ENCODE data around the gene CHST11.
"Not testable (repeated sequence)": the region's sequence is repeated elsewhere in the genome, so short reads cannot be mapped to it uniquely, and the experiment has no call there.

CHST11 gene

DNA sequence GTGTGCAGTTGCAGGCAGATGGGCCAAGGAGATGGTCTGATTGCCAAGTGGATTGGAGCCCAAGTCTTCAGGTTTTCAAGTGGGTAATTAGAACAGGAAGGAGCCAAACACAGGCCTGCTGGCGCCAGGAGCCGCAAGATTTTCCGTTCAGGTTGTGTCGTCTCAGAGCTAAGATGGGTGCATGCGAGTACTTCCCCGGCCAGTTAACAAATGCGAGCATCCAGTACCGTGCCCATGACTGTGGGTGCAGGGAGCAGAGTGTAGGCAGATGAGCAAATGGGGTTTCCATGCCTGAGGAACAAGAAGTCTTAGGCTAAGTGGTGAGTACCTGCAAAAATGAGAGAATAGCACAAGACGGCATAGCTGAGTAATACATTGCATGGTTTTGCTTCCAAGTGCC, 90.5 kb downstream of the CHST11 start:
- H3K36me3 ChIP-seq (ENCODE audit: control insufficient read depth, insufficient read depth, low read length): no peaks in the 10 kb centered on the region

DNA sequence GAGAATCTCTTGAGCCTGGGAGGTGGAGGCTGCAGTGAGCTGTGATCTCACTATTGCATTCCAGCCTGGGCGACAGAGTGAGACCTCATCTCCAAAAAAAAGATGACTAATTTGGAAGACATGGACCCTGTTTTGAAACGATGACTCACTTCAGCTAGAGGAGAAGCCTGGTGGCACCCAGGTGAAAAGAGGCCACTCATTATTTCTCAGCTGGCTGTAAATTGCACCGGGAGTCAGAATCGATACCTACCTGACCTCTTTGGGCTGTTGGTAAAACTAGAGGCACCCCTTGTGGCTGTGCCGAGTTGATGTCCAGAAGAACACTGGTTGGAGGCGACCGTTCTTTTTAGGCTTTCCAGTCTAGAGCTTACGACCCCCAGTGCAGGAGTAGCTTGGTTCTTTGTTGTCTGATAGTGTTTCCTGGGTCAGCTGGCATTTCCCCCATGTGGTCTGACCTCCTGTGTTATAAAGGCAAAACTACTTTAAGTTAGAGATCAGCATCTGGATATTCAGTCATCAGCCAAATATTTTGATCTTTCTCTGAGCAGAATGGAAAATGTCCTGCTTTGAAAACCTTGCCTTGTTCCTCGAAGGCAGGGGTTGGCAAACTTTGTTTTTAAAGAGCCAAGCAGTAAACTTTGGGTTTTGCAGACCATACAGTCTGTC, 93.2 kb downstream of the CHST11 start:
- Histone ChIP-seq H3K4me1 (ENCODE audit: control insufficient read depth, insufficient read depth, low read length) (peaks cover 5% of the 10 kb centered on the region; the same call in 1 of the 2 replicates), H3K9me3 (ENCODE audit: control insufficient read depth, insufficient read depth, low read depth, low read length) (peaks cover 12% of the 10 kb centered on the region; the same call in 1 of the 2 replicates), H3K27me3 (ENCODE audit: control insufficient read depth, insufficient read depth, low read length) (no peaks in the 10 kb centered on the region), H3K9ac (ENCODE audit: low read length) (no peak overlapping the region), H3K4me3 (ENCODE audit: low read depth, low read length) (no peak overlapping the region), H3K36me3 (ENCODE audit: control insufficient read depth, insufficient read depth, low read length) (no peaks in the 10 kb centered on the region), H3K27ac (ENCODE audit: low read depth, low read length) (no peak overlapping the region)

More for the DNA sequence above, 90.5 kb downstream of the CHST11 start:
- H3K27ac ChIP-seq (ENCODE audit: low read depth, low read length): no peak overlapping the region
- no peak overlapping the region for H3K9ac ChIP-seq (ENCODE audit: low read length)
- H3K4me3 ChIP-seq (ENCODE audit: low read depth, low read length): no peak overlapping the region
- no peaks in the 10 kb centered on the region for H3K27me3 ChIP-seq (ENCODE audit: control insufficient read depth, insufficient read depth, low read length)
- peaks cover 4% of the 10 kb centered on the region; the same call in 1 of the 2 replicates for H3K9me3 ChIP-seq (ENCODE audit: control insufficient read depth, insufficient read depth, low read depth, low read length)
- H3K4me1 ChIP-seq (ENCODE audit: control insufficient read depth, insufficient read depth, low read length): peaks cover 8% of the 10 kb centered on the region; the same call in 1 of the 2 replicates

DNA sequence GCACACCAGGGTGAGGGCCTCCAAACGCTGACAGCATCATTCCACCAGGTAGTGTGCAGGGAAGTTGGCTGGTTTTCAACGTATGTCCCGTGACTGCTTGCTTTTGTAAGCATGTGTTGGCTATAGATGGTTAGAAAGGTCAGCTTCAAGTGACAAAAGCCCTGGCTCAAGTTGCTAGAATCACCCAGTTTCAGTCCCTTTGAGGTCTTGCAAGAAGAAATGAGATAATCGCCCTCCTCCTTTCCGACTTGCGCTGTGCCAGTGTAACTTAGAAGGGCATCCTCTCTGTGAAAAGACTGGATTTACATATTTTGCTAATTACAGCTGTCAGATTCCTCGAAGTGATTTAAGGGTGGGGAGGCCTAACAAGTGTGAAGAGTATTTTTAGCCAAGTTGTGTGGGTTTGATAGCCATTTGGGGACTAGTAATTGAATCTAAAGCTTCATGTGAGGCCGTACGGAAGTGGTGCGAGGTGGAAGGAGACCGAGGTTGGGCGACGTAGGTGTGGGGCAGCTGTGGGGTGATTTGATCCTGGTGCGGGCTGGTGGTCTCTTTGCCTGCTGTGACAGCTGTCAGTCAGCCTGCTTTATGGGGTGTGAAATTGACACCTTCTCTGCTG, 94.7 kb downstream of the CHST11 start:
- Histone ChIP-seq H3K9me3 (ENCODE audit: control insufficient read depth, insufficient read depth, low read depth, low read length) (peaks cover 12% of the 10 kb centered on the region; the same call in 1 of the 2 replicates), H3K36me3 (ENCODE audit: control insufficient read depth, insufficient read depth, low read length) (no peaks in the 10 kb centered on the region), H3K4me1 (ENCODE audit: control insufficient read depth, insufficient read depth, low read length) (peaks cover 10% of the 10 kb centered on the region), H3K9ac (ENCODE audit: low read length) (no peak overlapping the region), H3K4me3 (ENCODE audit: low read depth, low read length) (no peak overlapping the region), H3K27ac (ENCODE audit: low read depth, low read length) (no peak overlapping the region), H3K27me3 (ENCODE audit: control insufficient read depth, insufficient read depth, low read length) (no peaks in the 10 kb centered on the region)

DNA sequence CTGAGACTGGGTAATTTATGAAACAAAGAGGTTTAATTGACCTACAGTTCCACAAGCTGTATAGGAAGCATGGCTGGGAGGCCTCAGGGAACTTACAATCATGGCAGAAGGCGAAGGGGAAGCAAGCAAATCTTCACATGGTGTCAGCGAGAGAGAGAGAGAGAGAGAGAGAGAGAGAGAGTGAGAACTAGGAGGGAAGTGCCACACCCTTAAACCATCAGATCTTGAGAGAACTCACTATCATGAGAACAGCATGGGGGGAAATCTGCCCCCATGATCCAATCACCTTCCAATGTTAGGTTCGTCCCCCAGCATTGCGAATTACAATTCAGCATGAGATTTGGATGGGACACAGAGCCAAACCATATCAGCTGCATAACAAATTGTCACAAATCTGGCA, 96.7 kb downstream of the CHST11 start:
- Histone ChIP-seq H3K36me3 (ENCODE audit: control insufficient read depth, insufficient read depth, low read length) (no peaks in the 10 kb centered on the region), H3K9me3 (ENCODE audit: control insufficient read depth, insufficient read depth, low read depth, low read length) (peaks cover 12% of the 10 kb centered on the region; the same call in 1 of the 2 replicates), H3K27me3 (ENCODE audit: control insufficient read depth, insufficient read depth, low read length) (no peaks in the 10 kb centered on the region), H3K27ac (ENCODE audit: low read depth, low read length) (no peak overlapping the region), H3K9ac (ENCODE audit: low read length) (no peak overlapping the region), H3K4me3 (ENCODE audit: low read depth, low read length) (no peak overlapping the region), H3K4me1 (ENCODE audit: control insufficient read depth, insufficient read depth, low read length) (peaks cover 15% of the 10 kb centered on the region)

DNA sequence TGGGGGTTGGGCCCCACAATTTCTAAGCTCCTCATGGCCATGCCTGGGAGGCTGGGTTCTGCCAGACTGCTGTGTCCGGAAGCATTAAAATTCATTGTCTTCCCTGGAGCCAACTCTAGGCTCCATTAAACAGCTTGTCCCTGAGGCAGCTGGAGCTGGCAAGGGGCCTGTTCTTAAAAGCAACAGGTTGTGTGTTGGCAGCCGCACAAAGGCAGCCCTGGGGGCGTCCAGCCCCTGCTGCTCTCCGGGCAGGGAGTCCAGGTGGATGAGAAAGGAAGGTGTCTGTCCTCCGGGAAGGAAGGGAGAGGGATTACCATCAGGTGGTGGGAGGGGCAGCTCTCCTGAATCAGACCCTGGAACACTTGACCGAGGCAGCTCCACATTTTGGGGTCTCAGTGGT, 98.9 kb downstream of the CHST11 start:
- H3K27me3 ChIP-seq (ENCODE audit: control insufficient read depth, insufficient read depth, low read length): no peaks in the 10 kb centered on the region
- H3K9me3 ChIP-seq (ENCODE audit: control insufficient read depth, insufficient read depth, low read depth, low read length): peaks cover 12% of the 10 kb centered on the region; the same call in 1 of the 2 replicates
- H3K4me1 ChIP-seq (ENCODE audit: control insufficient read depth, insufficient read depth, low read length): peaks cover 15% of the 10 kb centered on the region
- H3K4me3 ChIP-seq (ENCODE audit: low read depth, low read length): no peak overlapping the region
- H3K9ac ChIP-seq (ENCODE audit: low read length): no peak overlapping the region
- no peak overlapping the region for H3K27ac ChIP-seq (ENCODE audit: low read depth, low read length)
- H3K36me3 ChIP-seq (ENCODE audit: control insufficient read depth, insufficient read depth, low read length): no peaks in the 10 kb centered on the region

DNA sequence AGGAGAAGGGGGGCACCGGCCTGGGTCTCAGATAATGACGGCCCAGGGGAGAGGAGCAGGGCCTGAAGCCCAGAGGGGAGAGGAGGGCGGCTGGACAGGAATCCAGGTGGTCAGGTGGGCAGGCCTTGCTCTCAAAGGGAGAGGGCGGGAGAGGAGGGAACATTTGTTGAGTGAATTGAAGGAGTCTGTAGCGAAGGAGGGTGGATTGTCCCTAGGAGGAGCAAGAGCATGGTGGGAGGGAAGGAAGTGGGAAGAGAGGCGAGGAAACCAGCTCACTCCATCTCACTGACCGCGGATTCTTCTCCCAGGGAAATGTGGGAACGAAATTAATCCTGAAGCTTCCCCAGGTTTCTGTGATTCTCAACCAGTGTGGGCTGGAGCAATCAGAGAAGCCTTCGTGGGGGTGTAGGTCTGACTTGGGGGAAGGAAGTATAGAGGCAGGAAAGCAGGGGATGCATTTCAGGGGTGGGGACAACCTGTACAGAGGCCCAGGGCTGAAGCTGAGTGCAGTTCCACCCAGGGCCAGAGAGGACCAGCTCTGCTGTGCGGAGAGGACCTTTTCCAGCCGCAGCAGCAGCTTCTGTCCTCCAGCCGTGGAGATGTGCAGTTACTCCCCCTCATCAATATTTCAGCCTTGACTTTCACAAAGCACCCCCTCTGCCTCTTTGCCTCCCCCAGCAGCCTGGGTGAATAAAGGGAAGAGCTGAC, 100.9 kb downstream of the CHST11 start:
- Histone ChIP-seq H3K36me3 (ENCODE audit: control insufficient read depth, insufficient read depth, low read length) (no peaks in the 10 kb centered on the region), H3K27ac (ENCODE audit: low read depth, low read length) (no peak overlapping the region), H3K27me3 (ENCODE audit: control insufficient read depth, insufficient read depth, low read length) (no peaks in the 10 kb centered on the region), H3K4me3 (ENCODE audit: low read depth, low read length) (no peak overlapping the region), H3K9me3 (ENCODE audit: control insufficient read depth, insufficient read depth, low read depth, low read length) (peaks cover 12% of the 10 kb centered on the region; the same call in 1 of the 2 replicates), H3K9ac (ENCODE audit: low read length) (no peak overlapping the region), H3K4me1 (ENCODE audit: control insufficient read depth, insufficient read depth, low read length) (peaks cover 15% of the 10 kb centered on the region)

DNA sequence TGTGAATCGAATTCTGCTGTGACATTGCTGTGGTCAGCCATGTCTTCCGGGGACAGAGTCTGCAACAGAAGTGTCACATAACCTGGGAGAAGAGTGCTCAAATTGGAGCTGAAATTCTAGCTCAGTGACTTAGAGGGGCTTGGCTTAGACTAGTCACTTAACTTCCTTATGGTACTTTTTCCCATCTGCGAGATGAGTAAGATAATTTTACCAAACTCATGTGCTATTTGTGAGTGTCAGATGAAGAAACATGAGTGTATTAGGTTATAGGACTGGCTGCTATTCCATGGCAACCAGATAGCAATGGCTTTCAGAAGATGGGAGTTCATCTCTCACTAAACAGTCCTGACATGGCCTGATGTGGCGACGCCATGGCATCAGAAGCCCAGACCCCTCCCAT, 104.1 kb downstream of the CHST11 start:
- Histone ChIP-seq H3K27ac (ENCODE audit: low read depth, low read length) (no peak overlapping the region), H3K9ac (ENCODE audit: low read length) (no peak overlapping the region), H3K27me3 (ENCODE audit: control insufficient read depth, insufficient read depth, low read length) (no peaks in the 10 kb centered on the region), H3K4me3 (ENCODE audit: low read depth, low read length) (no peak overlapping the region), H3K36me3 (ENCODE audit: control insufficient read depth, insufficient read depth, low read length) (no peaks in the 10 kb centered on the region), H3K9me3 (ENCODE audit: control insufficient read depth, insufficient read depth, low read depth, low read length) (peaks cover 7% of the 10 kb centered on the region; the same call in 1 of the 2 replicates), H3K4me1 (ENCODE audit: control insufficient read depth, insufficient read depth, low read length) (peaks cover 6% of the 10 kb centered on the region; the same call in 1 of the 2 replicates)

DNA sequence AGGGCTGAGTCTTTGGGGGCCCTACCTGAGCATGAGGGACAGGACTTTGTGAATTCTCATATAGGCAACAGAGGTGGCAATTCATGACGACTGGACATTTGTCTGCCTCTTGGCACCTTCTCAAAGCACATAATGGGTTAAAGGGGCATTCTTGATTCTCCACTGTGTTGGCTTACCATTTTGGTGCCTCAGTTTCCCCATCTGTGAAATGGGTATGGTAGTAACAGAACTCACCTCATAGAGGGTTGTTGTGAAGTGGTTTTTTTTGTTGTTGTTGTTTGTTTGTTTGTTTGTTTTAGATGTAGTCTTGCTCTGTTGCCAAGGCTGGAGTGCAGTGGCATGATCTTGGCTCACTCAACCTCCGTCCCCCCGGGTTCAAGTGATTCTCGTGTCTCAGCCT, 106.0 kb downstream of the CHST11 start:
- Histone ChIP-seq H3K27me3 (ENCODE audit: control insufficient read depth, insufficient read depth, low read length) (no peaks in the 10 kb centered on the region), H3K4me3 (ENCODE audit: low read depth, low read length) (no peak overlapping the region), H3K9ac (ENCODE audit: low read length) (no peak overlapping the region), H3K9me3 (ENCODE audit: control insufficient read depth, insufficient read depth, low read depth, low read length) (peaks cover 13% of the 10 kb centered on the region; the same call in 1 of the 2 replicates), H3K36me3 (ENCODE audit: control insufficient read depth, insufficient read depth, low read length) (no peaks in the 10 kb centered on the region), H3K27ac (ENCODE audit: low read depth, low read length) (no peak overlapping the region), H3K4me1 (ENCODE audit: control insufficient read depth, insufficient read depth, low read length) (0 out of 2 replicates have a peak, but pooled peaks cover 3% of the 10 kb centered on the region)

DNA sequence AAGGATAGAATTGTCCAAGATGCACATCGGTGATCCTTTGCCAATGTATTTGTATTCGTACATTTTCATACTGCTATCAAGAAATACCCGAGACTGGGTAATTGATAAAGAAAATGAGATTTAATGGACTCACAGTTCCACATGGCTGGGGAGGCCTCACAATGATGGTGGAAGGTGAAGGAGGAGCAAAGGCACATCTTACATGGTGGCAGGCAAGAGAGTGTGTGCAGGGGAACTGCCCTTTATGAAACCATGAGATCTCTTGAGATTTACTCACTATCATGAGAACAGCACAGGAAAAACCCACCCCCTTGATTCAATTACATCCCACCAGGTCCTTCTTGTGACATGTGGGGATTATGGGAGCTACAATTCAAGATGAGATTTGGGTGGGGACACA, 107.9 kb downstream of the CHST11 start:
- H3K4me1 ChIP-seq (ENCODE audit: control insufficient read depth, insufficient read depth, low read length); H3K27ac ChIP-seq (ENCODE audit: low read depth, low read length); H3K4me3 ChIP-seq (ENCODE audit: low read depth, low read length); H3K27me3 ChIP-seq (ENCODE audit: control insufficient read depth, insufficient read depth, low read length); H3K36me3 ChIP-seq (ENCODE audit: control insufficient read depth, insufficient read depth, low read length); H3K9ac ChIP-seq (ENCODE audit: low read length): not testable (repeated sequence)
- peaks cover 15% of the 10 kb centered on the region; the same call in 1 of the 2 replicates for H3K9me3 ChIP-seq (ENCODE audit: control insufficient read depth, insufficient read depth, low read depth, low read length)

DNA sequence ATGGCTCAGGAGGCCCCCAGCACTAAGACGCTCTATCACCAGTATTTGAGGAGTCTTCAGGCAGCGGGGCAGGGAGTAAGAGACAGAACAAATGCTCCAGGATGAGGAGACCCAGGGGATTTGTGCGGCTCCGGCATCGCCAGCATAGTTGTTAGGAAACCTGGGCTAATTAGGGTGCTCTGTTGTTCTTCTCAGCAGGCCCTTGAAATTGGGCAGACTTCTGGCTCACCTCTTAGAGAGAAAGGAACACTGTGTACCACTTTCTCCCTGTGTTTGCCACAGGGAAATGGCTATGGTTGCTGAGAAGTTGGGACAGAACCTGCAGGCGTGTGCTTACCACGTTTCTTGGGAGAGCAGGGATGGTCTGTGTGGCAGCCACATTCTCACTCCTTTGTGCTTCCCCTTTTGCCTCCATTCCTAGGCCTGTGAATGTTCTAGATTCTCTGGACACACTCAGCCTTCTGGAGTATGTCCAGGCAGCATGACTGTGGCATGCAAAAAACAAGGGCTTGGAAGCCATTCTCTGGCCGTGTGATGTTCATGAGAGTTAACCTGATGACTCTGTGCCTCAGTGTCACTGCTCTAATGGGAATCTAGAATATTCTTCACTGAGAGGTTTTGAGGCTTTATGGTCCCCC, 109.0 kb downstream of the CHST11 start:
- no peaks in the 10 kb centered on the region for H3K27me3 ChIP-seq (ENCODE audit: control insufficient read depth, insufficient read depth, low read length)
- H3K4me1 ChIP-seq (ENCODE audit: control insufficient read depth, insufficient read depth, low read length): no peaks in the 10 kb centered on the region
- H3K27ac ChIP-seq (ENCODE audit: low read depth, low read length): no peak overlapping the region
- no peak overlapping the region for H3K9ac ChIP-seq (ENCODE audit: low read length)
- no peaks in the 10 kb centered on the region for H3K36me3 ChIP-seq (ENCODE audit: control insufficient read depth, insufficient read depth, low read length)
- H3K4me3 ChIP-seq (ENCODE audit: low read depth, low read length): no peak overlapping the region
- peaks cover 15% of the 10 kb centered on the region; the same call in 1 of the 2 replicates for H3K9me3 ChIP-seq (ENCODE audit: control insufficient read depth, insufficient read depth, low read depth, low read length)

Measured in HUES6 (cell line).